Activated CD8-positive, alpha-beta memory T cell treated with anti-CD3 and anti-CD28 coated beads for 24 hours (primary cell): ENCODE results near the gene GPRIN3.
"Not testable (repeated sequence)": the region's sequence is repeated elsewhere in the genome, so short reads cannot be mapped to it uniquely, and the experiment has no call there.

Experiments used
- DNase-seq: peaks from one replicate; pipeline ENCODE4 v3.0.0-alpha.2; 2020

Gene GPRIN3

DNA sequence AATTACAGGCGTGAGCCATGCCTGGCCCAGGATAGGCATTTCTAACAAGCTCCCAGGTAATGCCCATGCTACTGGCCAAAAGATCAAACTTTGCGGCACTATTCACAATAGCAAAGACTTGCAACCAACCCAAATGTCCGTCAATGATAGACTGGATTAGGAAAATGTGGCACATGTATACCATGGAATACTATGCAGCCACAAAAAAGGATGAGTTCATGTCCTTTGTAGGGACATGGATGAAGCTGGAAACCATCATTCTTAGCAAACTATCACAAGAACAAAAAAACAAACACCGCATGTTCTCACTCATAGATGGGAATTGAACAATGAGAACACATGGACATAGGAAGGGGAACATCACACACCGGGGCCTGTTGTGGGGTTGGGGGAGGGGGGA is 1.6 kb upstream of the GPRIN3 start:
- not testable (repeated sequence) for DNase-seq

DNA sequence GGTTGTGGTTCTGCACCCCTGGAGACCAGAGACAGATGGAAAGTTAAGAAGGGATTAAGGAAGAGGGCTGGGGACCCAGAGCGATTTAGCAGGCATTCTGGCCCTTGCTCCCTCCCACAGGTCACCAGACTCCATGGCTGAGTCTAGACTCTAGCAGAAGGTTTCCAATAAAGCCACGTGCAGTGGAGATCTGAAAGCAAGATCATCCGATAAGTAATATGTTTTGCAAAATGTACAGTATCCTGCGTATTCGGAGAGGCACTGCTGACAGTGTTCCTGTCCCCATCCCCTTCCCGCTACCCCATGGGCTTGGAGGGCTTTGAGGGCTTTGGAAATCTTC is 531 bp upstream of the GPRIN3 start:
- DNase-seq = no peak

DNA sequence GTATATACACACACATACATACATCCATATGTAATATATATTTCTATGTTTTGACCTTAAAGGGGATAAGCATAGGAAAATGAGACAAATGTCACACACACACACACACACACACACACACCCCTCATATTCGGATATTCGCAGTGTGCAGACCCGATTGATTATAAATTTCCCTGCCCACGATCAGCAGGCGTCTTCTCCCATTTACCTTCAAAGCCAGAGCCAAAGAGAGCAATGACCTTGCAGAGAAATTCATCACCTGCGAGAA is 488 bp downstream of the GPRIN3 start:
- no peak for DNase-seq

DNA sequence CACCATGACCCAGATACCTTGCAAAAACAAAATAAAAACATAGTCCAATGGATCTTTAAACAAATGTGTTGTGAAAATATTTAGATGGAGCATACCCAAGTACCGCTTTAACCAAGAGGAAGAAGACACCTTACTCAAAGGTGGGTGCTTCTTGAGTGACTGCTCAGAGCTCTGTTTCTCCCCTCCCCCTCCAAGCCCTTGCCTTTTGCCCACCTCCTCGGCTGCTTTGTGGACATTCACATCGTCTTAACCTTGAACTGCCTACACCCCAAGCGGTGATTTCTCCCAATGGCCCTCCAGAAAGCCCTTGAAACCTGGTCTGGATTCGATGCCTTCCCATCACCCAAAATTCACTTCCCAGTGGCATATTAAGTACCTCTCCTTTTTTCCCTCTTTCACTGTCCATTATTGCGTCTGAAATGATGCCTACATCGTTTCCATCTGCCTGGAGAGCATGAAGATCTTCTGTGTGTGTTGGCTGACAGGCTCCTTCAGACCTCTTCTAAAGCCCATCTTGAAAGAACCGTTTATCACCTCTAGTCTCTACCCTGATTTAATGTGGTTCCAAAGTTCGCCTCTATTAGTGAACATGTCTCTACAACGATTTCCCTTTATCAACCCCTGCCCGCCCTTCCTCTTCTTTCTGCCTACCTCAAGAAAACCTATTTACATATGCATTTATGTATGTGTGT is 968 bp downstream of the GPRIN3 start:
- no peak for DNase-seq

DNA sequence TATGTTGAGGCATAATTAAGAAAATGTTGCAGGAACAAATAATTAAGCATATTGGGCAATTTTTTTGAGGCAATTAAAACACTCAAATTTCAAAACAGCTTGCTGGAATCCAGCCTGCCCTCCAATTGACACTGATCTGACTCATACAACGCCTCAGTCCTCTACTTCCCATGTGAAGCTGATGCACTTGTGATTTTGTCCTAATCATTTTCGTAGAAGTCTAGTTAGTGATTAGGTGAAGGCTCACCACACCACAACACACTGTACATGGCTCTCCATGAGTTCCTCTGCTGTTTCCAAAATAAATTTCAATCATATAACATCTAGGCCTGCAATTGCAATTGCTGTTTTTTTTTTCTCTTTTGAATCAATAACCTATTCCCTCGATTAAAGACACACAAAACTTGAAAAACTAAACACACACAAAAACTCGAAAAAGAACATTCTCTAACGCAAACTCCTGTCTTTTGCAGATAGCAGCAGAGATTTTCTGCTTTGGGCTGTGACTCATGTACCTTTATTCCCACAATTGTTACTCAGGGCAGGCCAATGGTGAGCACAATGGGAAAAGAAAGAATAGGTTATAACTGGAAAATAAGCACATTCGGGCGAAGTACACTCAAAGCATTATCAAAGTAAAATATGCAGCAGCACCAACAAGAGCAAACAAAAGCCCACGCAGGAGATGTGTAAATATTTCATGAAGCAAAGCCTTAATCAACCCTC is 1.7 kb downstream of the GPRIN3 start:
- no peak for DNase-seq

DNA sequence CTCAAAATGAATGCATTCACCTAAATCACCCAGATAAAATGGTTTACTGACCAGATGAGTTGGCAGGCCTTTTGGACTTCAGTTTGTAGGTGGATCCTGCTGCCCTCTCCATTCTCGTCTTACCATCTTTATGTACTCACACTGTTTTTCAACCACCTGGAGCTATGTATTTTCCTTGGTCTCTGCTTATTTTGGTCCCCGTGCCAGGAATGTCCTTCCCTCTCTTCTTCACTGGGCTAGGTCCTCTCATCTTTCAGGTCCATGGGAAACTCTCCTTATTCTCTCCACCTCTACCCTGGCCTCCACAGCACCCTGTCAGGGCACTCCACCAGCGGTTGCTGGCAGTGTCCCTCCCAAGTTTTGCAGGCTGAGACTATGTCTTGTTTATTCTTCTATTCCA is 2.6 kb downstream of the GPRIN3 start:
- DNase-seq = no peak

DNA sequence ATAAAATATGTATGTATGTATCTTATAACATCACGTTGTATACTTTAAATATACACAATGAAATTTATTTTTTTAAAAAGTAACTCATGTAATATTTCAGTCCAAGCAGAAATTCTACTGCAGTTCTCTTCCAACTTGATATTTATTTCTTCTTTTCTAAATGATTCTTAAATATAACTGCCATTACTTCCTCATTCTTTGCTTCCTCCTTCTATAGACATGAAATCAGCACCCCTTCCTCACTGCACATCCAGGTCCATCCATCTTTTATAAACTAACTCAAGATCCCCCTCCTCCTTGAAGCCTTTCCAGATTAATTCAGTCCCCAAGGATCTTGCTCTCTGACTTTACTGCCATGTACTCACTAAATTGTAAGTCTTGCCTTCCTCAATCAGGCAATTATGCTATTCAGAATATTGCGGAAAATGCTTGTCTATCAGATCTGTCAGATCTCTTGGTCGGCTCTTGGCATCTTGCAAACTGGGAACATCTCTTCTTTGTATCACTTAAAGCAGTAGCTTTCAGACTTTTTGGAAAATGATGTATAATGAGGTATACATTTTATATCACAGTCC is 3.7 kb downstream of the GPRIN3 start:
- DNase-seq = no peak

DNA sequence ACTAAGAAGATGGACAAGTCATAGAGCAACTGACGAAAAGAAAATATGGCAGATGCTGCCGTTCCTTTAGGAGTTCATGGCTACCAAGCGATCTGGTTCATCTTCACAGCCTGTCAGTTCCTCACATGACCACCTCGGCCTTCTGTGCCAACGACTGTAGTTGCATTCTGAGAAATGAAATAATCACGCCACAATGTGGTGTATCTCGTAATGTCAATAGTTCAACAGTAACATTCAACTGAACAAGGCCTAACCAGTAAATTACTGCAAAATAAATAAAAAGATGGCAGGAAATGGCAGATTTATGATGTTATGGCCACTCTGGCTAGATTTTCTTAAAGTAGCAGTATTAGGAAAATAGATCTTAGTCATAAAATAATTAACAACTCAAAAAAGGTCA is 4.4 kb downstream of the GPRIN3 start:
- DNase-seq = no peak

DNA sequence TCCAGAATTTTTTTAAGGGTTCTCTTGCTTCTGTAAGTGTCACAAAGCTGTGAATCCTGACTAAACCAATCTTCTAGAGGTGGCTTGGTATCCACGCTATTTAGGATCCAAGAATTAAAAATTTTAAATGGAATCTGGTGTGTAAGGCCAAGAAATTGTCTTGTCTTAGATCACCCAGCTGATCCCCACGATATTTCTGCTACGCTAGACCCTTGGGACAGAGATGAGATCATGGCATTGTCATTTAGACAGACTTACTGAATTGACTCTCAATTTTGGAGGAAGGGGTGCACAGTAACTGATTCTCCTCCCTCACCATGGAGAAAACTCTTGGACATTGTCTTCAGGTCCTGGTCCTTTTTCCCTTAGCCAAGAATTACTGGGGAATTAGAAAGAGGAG is 5.7 kb downstream of the GPRIN3 start:
- no peak for DNase-seq

DNA sequence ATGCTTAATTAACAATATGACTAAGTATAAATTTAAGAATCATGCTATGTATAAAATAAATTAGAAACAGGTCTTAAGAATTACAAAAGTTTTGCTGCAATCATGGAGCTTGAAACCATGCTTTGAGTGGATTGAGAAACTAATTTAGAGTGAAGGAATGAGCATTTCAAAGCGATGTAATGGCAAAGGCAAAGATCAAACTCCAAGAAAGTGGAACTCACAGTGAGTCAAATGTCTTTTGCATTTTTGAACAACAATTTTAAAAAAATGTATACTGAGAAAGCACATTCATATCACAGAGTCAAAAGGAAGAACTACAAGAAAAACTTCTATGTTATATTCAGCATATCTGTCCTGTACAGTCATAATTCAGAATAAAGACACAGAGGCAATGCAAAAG is 6.6 kb downstream of the GPRIN3 start:
- DNase-seq = no peak

DNA sequence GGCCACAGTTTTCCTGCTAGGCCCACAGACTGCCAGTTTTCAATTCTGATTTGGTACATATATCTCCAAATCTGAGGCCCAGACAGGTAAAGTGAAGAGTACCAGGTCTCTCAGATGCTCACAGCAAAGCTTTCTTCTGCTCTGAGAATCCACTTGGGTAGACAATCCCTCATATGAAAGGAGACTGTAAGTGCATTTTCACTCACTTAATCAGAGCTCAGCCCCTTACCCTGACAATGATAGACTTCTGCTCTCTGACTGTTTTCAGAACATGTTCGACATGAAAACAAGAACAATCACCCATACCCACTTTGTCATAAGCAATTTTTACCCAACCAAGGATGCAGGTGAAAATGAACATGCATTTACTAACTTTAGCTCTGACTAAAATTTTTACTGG is 7.1 kb downstream of the GPRIN3 start:
- DNase-seq = no peak

DNA sequence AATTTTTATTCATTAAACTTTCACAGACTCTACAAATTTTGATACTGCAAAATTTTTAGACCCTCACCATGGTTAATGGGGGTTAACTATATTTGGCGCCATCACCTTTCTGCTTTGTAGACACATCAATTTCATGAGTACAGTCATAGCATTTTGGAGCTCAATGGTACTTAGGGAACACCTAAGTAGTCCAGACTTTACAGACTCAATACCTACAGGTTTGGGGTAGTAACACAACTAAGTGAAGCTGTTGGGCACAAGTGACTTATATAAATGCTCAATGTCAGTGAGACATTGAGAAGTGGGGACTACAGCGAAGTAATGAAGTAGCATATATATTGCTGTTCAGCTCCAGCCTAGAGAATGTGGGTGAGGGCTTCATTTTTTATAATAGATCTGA is 7.5 kb downstream of the GPRIN3 start:
- DNase-seq = no peak

DNA sequence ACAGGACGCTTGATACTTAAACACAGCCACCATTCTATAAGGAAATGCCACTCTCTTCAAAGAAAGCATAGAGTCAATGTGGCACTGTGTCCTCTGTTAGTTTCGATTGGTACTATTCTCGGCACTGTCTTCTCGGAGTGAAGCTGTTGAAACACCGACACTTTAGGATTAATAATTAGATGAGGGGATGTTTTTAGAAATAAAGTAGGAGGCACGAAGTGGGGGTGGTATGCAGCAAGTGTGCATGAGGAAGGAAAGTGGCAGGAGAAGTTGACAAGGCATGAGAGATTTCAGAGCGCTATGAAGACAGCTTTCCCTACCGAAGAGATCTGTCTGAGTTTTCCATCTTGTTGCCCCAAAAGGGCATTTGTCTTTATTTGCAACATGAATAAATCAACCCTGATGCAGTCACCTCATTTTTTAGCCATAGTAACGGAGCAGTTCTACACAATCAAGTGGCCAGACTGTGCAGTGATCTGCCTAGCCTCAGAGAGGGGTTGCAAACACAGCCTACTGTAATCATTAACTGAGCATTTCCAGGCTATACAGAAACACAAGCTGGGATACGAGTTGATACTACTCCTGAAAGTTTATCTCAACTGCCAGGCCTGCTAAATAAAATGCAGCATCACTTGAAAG is 8.3 kb downstream of the GPRIN3 start:
- no peak for DNase-seq

DNA sequence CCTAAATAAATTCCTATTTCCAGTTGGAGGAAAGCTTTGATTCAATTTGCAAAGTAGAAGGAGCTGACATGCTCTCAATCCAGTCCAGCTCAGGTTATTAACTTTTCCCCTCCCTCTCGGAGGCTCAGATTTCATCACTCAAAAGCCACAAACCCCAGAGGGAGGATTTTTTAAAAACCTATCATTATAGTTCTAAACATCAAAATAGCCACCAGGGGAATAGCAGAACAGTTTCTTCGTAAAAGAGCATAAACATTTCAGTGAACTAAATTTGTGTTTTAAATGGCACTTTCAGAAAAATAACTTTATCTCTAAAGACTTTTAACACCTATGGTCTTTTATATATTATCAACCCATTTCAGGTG is 8.8 kb downstream of the GPRIN3 start:
- no peak for DNase-seq

DNA sequence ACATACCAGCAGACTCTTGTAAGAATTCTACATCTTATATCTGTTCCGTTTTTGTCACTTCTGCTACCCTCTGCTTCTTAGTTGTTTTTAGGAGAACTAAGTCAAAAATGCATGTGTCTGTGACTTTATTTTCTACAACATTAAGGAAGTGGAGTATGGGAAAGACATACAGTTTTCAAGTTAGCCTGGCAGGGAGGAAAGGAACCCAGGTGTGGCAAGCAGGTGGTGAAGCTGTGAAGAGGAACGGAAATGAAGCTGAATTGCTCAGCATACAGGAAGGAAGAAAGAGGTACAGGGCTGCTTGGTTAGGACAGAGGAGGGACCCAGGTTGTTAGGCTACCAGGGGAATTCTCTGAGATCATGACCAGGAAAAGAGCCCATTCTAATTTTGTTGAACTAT is 9.4 kb downstream of the GPRIN3 start:
- DNase-seq = no peak

DNA sequence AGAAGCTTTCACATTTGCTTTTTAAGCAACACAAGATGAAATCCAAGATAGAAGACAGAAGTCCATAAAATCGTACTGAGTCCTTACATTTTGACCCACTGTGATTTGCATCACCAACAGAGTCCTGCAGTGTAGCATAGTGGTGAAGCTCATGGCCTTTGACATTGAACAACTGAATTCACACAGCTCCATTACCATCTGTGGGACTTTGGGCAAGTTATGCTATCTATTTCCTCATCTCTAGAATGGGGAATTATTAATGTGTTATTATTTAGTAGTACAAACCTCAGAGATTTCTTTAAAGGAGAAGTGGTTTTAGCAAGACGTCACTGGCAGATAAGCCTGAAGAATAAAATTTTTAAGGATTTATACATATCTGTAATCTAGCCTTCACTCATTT is 10.7 kb downstream of the GPRIN3 start:
- no peak for DNase-seq

DNA sequence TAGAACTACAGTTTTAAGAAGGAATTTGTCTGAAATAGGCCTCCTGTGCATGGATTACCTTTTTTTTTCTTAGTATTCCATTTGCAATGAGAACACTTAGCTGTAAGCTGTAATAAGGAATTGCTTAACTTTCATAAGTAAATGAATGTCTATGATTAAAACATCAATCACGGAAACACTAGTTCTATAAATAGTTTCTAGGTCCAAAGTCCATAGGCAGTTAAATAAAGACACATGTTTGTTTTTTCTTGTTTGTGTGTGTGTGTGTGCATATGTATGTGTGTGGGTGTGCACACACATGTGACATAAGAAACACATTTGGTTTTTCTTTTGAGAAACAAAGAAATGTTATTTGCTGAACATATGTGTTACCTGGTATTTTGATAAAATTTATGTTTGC is 11.2 kb downstream of the GPRIN3 start:
- no peak for DNase-seq

DNA sequence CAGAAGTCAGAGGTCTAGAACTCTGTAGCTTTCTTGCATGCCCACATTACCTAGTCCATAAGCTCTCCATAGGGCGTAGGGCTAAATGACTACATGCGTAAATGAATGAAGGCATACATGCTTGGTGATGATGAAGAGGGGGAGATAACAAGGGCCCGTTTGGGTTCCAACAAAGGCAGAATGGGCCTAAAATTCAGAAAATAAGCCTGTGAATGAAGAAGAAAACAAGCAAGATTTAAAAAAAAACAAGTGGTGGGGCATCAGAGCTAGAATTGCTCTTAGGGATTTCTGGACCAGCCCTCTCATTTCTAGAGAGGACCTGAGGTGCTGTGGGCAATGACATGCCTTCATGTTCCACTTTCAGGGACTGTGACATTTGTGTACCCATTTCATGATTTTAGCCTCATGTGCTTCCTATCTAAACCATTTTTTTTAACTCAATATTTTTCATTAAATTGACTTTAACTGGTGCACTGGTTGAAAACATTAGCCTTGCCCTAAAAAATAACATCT is 12.1 kb downstream of the GPRIN3 start:
- no peak for DNase-seq

DNA sequence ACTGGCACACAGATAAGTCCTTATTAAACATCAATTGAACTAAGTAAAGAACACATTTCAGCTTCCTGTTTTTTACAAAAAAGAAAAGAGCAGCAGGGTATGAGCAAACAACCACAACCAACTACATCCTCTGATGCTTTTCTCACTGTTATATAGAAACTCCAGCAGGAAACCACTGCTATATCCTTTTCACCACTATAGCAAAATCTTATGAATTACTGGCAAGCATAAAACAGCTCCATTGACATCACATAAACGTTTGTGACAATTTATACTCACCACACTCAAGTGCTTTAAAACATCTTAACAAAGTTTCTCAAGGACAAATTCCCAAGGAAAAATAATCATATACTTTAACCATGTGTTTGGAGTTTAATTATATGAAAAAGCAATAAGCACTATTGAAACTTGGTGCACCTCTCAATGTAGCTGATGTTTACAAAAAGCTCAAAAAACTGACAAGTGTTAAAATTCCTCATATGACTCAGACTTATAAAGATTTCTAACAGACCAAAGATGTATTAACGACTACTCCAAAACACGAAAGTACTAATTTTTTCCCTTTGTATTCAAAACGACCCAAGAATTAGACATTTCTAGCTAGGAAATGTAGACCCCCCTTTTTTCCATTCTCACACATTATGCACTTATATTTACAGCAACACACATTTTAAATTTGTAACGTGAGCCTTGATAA is 12.9 kb downstream of the GPRIN3 start:
- DNase-seq = no peak

DNA sequence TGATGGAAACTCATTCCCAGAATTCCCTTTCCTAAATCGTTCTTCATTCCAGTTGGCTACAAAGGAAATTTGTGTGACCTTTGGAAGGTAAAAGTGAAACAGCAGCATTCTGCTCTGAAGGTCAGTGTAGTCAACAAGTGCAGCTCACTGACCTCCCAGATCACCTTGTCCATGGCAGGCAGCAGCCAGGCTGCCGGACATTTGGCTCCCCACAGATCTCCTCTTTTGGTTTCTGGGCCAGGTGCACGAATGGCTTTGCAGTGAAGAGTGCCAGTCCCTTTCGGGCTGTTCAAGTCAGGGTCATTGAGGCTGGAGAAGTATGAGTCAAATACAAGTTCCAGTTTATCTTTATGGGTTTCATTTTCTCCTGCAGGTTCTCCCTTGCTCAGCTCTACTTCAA is 14.3 kb downstream of the GPRIN3 start:
- no peak for DNase-seq

DNA sequence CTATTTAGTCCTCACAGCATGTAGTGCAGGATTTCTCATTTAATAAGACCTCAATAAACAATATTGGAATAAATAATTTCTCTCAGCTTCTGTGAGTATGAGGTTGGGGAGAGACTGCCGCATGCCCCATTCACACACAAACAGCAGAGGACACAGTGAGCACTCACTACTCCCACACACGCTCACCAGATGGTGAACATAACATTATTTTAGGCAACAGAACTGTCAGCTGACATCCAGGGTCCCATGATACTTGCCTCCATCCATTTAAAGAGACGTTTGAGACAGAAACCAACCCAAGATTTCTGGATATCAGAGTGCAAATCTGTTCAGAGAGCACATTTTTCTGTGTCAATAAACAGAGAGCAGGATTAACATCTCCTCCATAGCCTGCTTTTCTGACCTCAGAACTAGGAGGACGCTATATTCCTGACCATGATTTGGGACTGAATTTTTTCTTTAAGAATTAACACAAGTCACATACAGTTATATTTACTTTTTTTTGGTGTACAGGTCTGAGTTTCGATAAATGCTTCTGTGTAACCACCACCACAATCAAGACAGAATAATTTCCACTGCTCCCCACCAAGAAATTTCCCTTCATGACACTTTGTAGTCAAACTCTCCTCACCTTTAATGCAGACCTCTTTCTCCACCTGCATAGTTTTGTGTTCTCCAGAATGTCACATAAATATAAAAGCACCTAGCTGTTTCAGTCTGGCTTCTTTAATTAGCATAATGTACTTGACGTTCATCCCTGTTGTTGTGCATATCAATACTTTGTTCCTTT is 16.7 kb downstream of the GPRIN3 start:
- DNase-seq = no peak

DNA sequence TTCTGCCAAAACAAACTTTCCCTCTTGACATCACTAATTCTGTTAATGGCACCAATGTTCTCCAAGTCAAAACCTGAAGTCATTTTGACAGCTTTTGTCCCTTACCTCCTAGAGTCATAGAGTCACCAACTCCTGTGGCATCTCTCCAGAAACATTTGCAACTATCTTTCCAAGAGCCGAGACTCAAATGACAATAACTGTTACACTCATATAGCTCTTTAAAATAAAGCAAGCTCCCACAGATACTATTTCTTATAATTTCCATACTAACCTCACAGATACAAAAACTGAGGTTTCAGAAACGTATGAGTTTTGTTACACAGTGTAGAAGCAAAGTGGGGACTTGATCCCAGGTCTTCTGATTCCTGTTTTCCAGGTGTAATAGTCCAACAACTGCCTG is 18.3 kb downstream of the GPRIN3 start:
- DNase-seq = no peak

DNA sequence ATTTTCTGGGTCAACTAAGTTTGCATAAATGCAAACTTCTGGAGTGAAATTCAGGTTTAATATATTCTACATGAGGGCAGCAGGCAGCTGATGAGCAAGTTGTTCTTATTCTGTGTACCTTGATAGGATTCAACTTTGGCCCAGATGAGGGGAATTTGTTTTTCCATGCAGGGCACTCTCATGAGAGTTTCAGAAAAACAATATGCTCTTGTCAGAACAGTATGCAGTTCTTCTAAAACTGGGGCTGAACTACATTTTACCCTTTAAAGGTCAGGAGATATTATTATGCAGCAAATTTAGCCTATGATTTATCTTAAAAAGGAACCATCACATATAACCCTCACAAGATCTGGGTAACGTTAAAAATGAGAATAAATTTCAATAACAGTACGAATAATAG is 19.2 kb downstream of the GPRIN3 start:
- no peak for DNase-seq
